ENCODE data around the gene HJURP.
"Not testable (repeated sequence)": the region's sequence is repeated elsewhere in the genome, so short reads cannot be mapped to it uniquely, and the experiment has no call there.

Gene HJURP

GRCh38 chr2:233854241-233854981 lies at the start of gene HJURP:
HJURP (minus strand) TSS chr2:233854535; CDS start chr2:233854500, 35 bp downstream.
- DNase-seq, result peak; percentile 89

- DNase-seq, result no peak
These were observed 47.5 kb upstream of the HJURP start for GRCh38 chr2:233901884-233902283.

GRCh38 chr2:233901367-233901766 lies 47.0 kb upstream of the HJURP start:
- DNase-seq, result no peak

GRCh38 chr2:233896253-233896652 lies 41.9 kb upstream of the HJURP start:
- not testable (repeated sequence) for DNase-seq

- DNase-seq, result no peak
These were observed 38.5 kb upstream of the HJURP start for GRCh38 chr2:233892793-233893192.

GRCh38 chr2:233882353-233882752 lies 28.0 kb upstream of the HJURP start:
- DNase-seq, result no peak

- DNase-seq, result not testable (repeated sequence)
These were observed 17.8 kb upstream of the HJURP start for GRCh38 chr2:233872125-233872524.

- no peak for DNase-seq
These were observed 17.1 kb upstream of the HJURP start for GRCh38 chr2:233871432-233871831.

GRCh38 chr2:233867993-233868532 lies 13.7 kb upstream of the HJURP start, which contains the start of gene MSL3B:
MSL3B (minus strand) TSS chr2:233868386.
- peak; percentile 24 for DNase-seq

- no peak for DNase-seq
These were observed 12.1 kb upstream of the HJURP start for GRCh38 chr2:233866479-233866878.

- no peak for DNase-seq
These were observed 11.5 kb upstream of the HJURP start for GRCh38 chr2:233865838-233866237.

- DNase-seq, result no peak
These were observed 8.0 kb upstream of the HJURP start for GRCh38 chr2:233862261-233862768.

- no peak for DNase-seq
These were observed 4.0 kb upstream of the HJURP start for GRCh38 chr2:233858331-233858730.

GRCh38 chr2:233857511-233858141 lies 3.3 kb upstream of the HJURP start:
- peak; percentile 24 for DNase-seq

GRCh38 chr2:233856184-233856583 lies 1.8 kb upstream of the HJURP start:
- no peak for DNase-seq

GRCh38 chr2:233855345-233855744 lies 1.0 kb upstream of the HJURP start:
- DNase-seq, result no peak

- no peak for DNase-seq
These were observed 473 bp downstream of the HJURP start for GRCh38 chr2:233853883-233854240.

- DNase-seq, result no peak
These were observed 982 bp downstream of the HJURP start for GRCh38 chr2:233853353-233853752.

GRCh38 chr2:233852056-233852455 lies 2.3 kb downstream of the HJURP start:
- DNase-seq, result no peak

GRCh38 chr2:233851169-233851568 lies 3.2 kb downstream of the HJURP start:
- DNase-seq, result no peak

GRCh38 chr2:233850745-233851144 lies 3.6 kb downstream of the HJURP start:
- DNase-seq, result no peak

GRCh38 chr2:233849607-233850271 lies 4.6 kb downstream of the HJURP start:
- no peak for DNase-seq

- DNase-seq, result no peak
These were observed 6.1 kb downstream of the HJURP start for GRCh38 chr2:233848276-233848675.
